GM18907 (cell line): ENCODE data around the gene GASK1A.

Experiments
- ATAC-seq: cut with Tn5 transposase; IDR thresholded peaks from one replicate; pipeline ENCODE4 v1.9.1; 2021; ENCODE audit warnings: mild to moderate bottlenecking, moderate library complexity; ENCODE audit not compliant: unreplicated experiment

Gene GASK1A

GRCh38 chr3:43105596-43106292 lies 126.6 kb downstream of the GASK1A start, which contains the start of gene POMGNT2:
Gene POMGNT2 (minus strand): TSS chr3:43106079. CDS start chr3:43081431, 24,648 bp downstream.
- peak; percentile 85 for ATAC-seq

- ATAC-seq = no peak
Observed at GRCh38 chr3:43106293-43106628, 127.2 kb downstream of the GASK1A start.
